Uterus (tissue), 4 donors: ENCODE measurements around the gene APOM. TPM values are rescaled to one million over a fixed set of nuclear protein-coding genes. Genes with fewer than 3 reads are reported as not detected.

Experiments used
- DNase-seq, 2 donors: peaks; one replicate each; pipeline ENCODE4 v3.0.0-alpha.2; 2019 to 2020
- H3K27ac ChIP-seq, 2 donors: fragments of 200-600 bp; sonication (generic); 1 replicate in 1 of 2; 2 replicates in 1 of 2; pipeline ENCODE4 v1.5.1; 2016 to 2018
- H3K27me3 ChIP-seq, 2 donors: fragments of 200-600 bp; sonication (generic); one replicate each; pipeline ENCODE4 v1.5.1; 2018 to 2019; ENCODE audit warnings: control low read depth in 1 of 2
- H3K36me3 ChIP-seq, 2 donors: fragments of 200-600 bp; sonication (generic); one replicate each; pipeline ENCODE4 v1.5.1; 2019; ENCODE audit warnings: control low read depth in 1 of 2
- H3K4me1 ChIP-seq, 2 donors: fragments of 200-600 bp; sonication (generic); one replicate each; pipeline ENCODE4 v1.5.1; 2018 to 2019; ENCODE audit warnings: control low read depth in 1 of 2
- H3K4me3 ChIP-seq, 2 donors: fragments of 200-600 bp; sonication (generic); 1 replicate in 1 of 2; 2 replicates in 1 of 2; pipeline ENCODE4 v1.5.1; 2018 to 2019; ENCODE audit warnings: mild to moderate bottlenecking in 1 of 2
- H3K9me3 ChIP-seq, 2 donors: fragments of 200-600 bp; sonication (generic); one replicate each; pipeline ENCODE4 v1.5.1; 2019; ENCODE audit warnings: control low read depth in 1 of 2
- CTCF ChIP-seq, 4 experiments: fragments of 200-600 bp in 2 of 4; fragments of 450-650 bp in 2 of 4; sonication (generic) in 2 of 4; IDR thresholded peaks; one replicate each; pipeline ENCODE4 v1.5.1; 2016 to 2019; ENCODE audit warnings: antibody characterized with exemption in 4 of 4, mild to moderate bottlenecking in 2 of 4, moderate library complexity in 1 of 4
- POLR2A ChIP-seq, 2 donors: fragments of 450-650 bp; IDR thresholded peaks; one replicate each; pipeline ENCODE4 v1.6.1; 2016; ENCODE audit warnings: antibody characterized with exemption in 2 of 2, mild to moderate bottlenecking in 1 of 2, moderate library complexity in 1 of 2
- intact Hi-C: fragments of 100-400 bp; cut with DNase I; formaldehyde crosslinking; loops from one replicate; pipeline ENCODE4 v1.15.1; 2023; ENCODE audit warnings: low total_unique reads
- total RNA-seq, 4 donors: library from RNA; depleted of rRNA in 3 of 4; stranded (reverse); fragments of >200 nt in 3 of 4; gene quantifications; one replicate each; pipeline versions ENCODE4 v1.1.0 to v1.2.4, GENCODE V29; 2014 to 2023
- donor health status: DM: yes; HTN: yes; CAD: no.

The APOM gene
- total RNA-seq, 4 donors from 2014 or later, result 1.9 to 2.9 (median 2.6) TPM; not detected in 1

DNA sequence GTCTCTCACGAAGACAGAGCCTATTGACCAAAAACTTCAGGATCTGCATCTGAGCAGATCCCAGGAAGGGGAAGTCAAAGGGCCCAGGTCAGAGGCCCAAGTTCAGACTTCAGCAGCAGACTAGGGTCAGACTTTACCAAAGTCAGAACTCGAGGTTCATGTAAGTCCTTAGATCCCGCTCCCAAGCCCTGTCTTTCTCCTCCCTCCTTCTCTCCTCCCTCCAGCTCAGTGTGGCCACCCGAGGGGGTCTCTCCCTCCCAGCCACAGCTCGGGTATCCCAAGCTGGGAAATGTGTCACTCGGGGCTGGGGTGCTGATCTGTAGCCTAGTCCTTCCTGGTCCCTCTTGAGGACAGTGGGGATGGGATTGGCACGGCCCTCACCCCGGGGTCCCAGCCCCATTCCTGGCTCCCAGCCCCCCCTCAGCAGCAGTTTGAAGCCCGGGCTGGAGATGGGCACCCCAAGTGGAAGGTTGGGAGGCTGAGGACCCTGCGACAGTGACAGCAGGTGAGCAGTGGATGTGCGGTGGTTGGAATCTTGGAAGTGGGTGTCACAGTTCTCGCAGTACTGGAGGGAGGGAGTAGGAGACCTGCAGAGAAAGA lies 6.5 kb downstream of the APOM start:
- TF ChIP-seq CTCF (IDR thresholded peaks at IDR 0.05), result no peak
- no peak for TF ChIP-seq POLR2A (IDR thresholded peaks at IDR 0.05)
- intact Hi-C loops, result no loop called here
- peak overlapping the region in 1 of 2 donors; percentile 5 for H3K27ac ChIP-seq
- H3K4me3 ChIP-seq, result no peak overlapping the region
- H3K4me1 ChIP-seq, result peaks cover 18 to 28% of the 10 kb centered on the region in 2 donors
- no peaks in the 10 kb centered on the region for H3K9me3 ChIP-seq
- no peaks in the 10 kb centered on the region for H3K36me3 ChIP-seq
- no peaks in the 10 kb centered on the region for H3K27me3 ChIP-seq
- DNase-seq, result no peak

GRCh38 chr6:31663126-31663960 lies 7.6 kb downstream of the APOM start:
- TF ChIP-seq POLR2A (IDR thresholded peaks at IDR 0.05) (no peak), CTCF (IDR thresholded peaks at IDR 0.05) (no peak)
- no peaks in the 10 kb centered on the region for H3K9me3 ChIP-seq
- no peak for DNase-seq
- H3K27me3 ChIP-seq, result no peaks in the 10 kb centered on the region
- peak overlapping the region; percentile 91 to 93 for H3K4me3 ChIP-seq
- H3K4me1 ChIP-seq, result peaks cover 17 to 25% of the 10 kb centered on the region in 2 donors
- intact Hi-C loops, result no loop called here
- no peaks in the 10 kb centered on the region for H3K36me3 ChIP-seq
- peak overlapping the region; percentile 91 to 97 for H3K27ac ChIP-seq

DNA sequence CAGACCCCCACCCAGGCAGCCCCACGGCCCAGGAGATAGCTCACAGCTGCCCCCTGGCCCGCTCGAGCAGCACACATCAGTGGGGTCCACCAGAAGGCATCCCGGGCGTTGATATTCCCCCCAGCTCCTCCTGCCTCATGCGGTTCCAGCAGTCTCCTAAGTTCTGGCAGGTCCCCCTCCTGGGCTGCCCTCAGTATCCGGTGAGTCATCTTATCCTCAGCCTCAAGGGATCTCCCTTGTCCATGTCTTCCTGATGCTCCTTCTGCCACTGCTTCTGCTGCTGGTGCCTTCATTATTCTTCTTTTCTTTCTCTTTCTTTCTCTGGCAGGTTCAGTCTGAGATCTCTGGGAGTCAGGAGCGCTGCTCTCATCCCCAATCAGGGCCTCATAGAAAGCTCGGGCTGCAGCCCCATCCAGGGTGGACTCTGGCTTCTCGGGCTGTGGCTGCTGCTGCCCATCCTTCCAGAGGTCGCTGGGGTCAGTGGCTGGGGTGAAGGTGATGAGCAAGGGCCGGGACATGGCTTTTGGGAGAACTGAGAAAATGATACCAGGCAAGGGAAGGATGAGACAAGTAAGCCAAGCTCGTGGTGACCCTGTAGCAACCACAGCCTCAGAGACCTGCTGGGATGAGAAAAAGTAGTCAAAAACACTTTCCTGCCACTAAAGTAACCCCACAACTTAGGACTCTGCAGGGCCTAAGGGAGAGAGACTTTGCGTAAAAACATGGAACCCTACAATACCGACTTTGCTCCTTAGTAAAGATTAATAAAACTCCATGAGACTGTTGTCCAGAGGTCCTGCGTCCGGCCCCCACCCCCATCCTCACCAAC lies 8.5 kb downstream of the APOM start:
- Histone ChIP-seq H3K4me3 (peak overlapping the region; percentile 91 to 93), H3K4me1 (peaks cover 8 to 19% of the 10 kb centered on the region in 2 donors), H3K36me3 (no peaks in the 10 kb centered on the region), H3K27me3 (no peaks in the 10 kb centered on the region), H3K9me3 (no peaks in the 10 kb centered on the region), H3K27ac (peak overlapping the region; percentile 91 to 97)
- intact Hi-C loops, result no loop called here
- no peak for TF ChIP-seq POLR2A (IDR thresholded peaks at IDR 0.05)
- peak; percentile 58 to 64 for DNase-seq

DNA sequence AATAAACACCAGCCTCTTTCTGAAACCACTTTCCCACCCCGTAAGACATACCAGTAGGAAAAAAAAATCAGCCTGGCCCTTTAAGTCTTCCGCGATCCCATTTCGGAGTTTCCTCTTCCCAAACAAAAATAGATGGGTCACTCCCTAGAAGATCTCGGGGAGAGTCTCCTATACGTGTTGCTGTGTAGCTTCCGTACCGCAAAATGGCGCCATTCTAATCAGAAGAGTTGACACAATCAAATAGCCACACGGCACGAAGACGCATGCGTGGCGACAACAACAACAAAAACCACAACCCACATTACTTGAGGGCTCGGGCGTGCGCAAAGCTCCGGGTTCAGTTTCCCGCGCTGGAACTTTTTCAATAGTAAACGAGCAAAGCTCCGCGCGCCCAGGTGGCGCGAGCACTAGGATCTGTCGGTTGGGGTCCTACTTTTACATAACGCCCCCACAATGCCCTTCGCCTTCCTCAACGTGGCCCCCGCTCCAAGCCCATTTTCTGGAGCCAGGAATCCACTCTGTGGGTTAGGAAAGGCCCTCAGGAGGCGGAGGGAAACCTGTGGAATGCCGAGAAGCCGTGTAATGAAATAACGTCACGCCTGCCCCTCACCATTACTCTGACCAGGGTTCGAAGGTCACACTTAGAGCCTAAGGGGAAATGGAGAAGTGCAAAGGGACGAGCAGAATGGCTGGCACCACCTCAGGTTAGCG lies 9.3 kb downstream of the APOM start, which contains the start of gene GPANK1:
Gene GPANK1 (minus strand): TSS at position 208 of the 711 bp plus-strand sequence. CDS start 519 bp downstream, outside the sequence.
- H3K9me3 ChIP-seq, result no peaks in the 10 kb centered on the region
- peak; percentile 88 to 93 for DNase-seq
- peak within 1 kb of the TSS; percentile 91 to 93 for H3K4me3 ChIP-seq
- intact Hi-C loops, result no loop called here
- TF ChIP-seq CTCF (IDR thresholded peaks at IDR 0.05), result no peak
- peak; percentile 35 to 80 for TF ChIP-seq POLR2A (IDR thresholded peaks at IDR 0.05)
- no peaks in the 10 kb centered on the region for H3K36me3 ChIP-seq
- H3K4me1 ChIP-seq, result peaks cover 8 to 16% of the 10 kb centered on the region in 2 donors
- H3K27ac ChIP-seq, result peak within 1 kb of the TSS; percentile 91 to 97
- H3K27me3 ChIP-seq, result no peaks in the 10 kb centered on the region
